ENCODE measurements around the gene ST3GAL3. TPM values are rescaled to one million over a fixed set of nuclear protein-coding genes. Genes with fewer than 3 reads are reported as not detected.

Gene ST3GAL3
- total RNA-seq: 10 to 100 TPM; 21.8 to 23.7 TPM

GRCh38 chr1:43707190-43708001 lies at the start of gene ST3GAL3:
TSS of gene ST3GAL3 (plus strand) at chr1:43707536. CDS start at chr1:43736263, 28,727 bp downstream.
- peak; percentile 97 for ATAC-seq (replicated peaks)

GRCh38 chr1:43659212-43660166 lies 47.8 kb upstream of the ST3GAL3 start:
- no peaks in the 10 kb centered on the region for H3K27me3 Mint-ChIP-seq
- H3K36me3 Mint-ChIP-seq (ENCODE audit: low read depth): peaks cover 100% of the 10 kb centered on the region
- H3K4me1 Mint-ChIP-seq: peaks cover 16% of the 10 kb centered on the region

More at GRCh38 chr1:43707190-43708001, at the start of gene ST3GAL3:
- Mint-ChIP-seq H3K27ac (peak within 1 kb of the TSS; percentile 75), H3K4me3 (peak within 1 kb of the TSS; percentile 89), H3K36me3 (ENCODE audit: low read depth) (peaks cover 24% of the 10 kb centered on the region), H3K9me3 (no peaks in the 10 kb centered on the region), H3K27me3 (no peaks in the 10 kb centered on the region), H3K4me1 (peaks cover 27% of the 10 kb centered on the region)

GRCh38 chr1:43660355-43660754 lies 47.0 kb upstream of the ST3GAL3 start:
- peak overlapping the region; percentile 56 for H3K27ac Mint-ChIP-seq
- peaks cover 16% of the 10 kb centered on the region for H3K4me1 Mint-ChIP-seq
- no peak overlapping the region for H3K4me3 Mint-ChIP-seq
- no peak for ATAC-seq (replicated peaks)
- no peaks in the 10 kb centered on the region for H3K9me3 Mint-ChIP-seq
- peaks cover 100% of the 10 kb centered on the region for H3K36me3 Mint-ChIP-seq (ENCODE audit: low read depth)
- no peaks in the 10 kb centered on the region for H3K27me3 Mint-ChIP-seq

More at GRCh38 chr1:43659212-43660166, 47.8 kb upstream of the ST3GAL3 start:
- no peak overlapping the region for H3K4me3 Mint-ChIP-seq
- H3K27ac Mint-ChIP-seq: no peak overlapping the region
- ATAC-seq (replicated peaks): no peak
- no peaks in the 10 kb centered on the region for H3K9me3 Mint-ChIP-seq

GRCh38 chr1:43664369-43664768 lies 43.0 kb upstream of the ST3GAL3 start:
- Mint-ChIP-seq H3K9me3 (no peaks in the 10 kb centered on the region), H3K4me3 (no peak overlapping the region), H3K27me3 (no peaks in the 10 kb centered on the region), H3K4me1 (peaks cover 20% of the 10 kb centered on the region), H3K36me3 (ENCODE audit: low read depth) (peaks cover 100% of the 10 kb centered on the region), H3K27ac (peak overlapping the region; percentile 67)
- ATAC-seq (replicated peaks): peak; percentile 55

GRCh38 chr1:43666608-43667007 lies 40.7 kb upstream of the ST3GAL3 start:
- Mint-ChIP-seq H3K9me3 (no peaks in the 10 kb centered on the region), H3K4me3 (no peak overlapping the region), H3K4me1 (peaks cover 11% of the 10 kb centered on the region), H3K27me3 (no peaks in the 10 kb centered on the region), H3K36me3 (ENCODE audit: low read depth) (peaks cover 100% of the 10 kb centered on the region), H3K27ac (no peak overlapping the region)
- no peak for ATAC-seq (replicated peaks)

- Mint-ChIP-seq H3K36me3 (ENCODE audit: low read depth) (peaks cover 98% of the 10 kb centered on the region), H3K27me3 (no peaks in the 10 kb centered on the region), H3K4me1 (peaks cover 8% of the 10 kb centered on the region), H3K27ac (no peak overlapping the region), H3K4me3 (no peak overlapping the region), H3K9me3 (no peaks in the 10 kb centered on the region)
- ATAC-seq (replicated peaks): no peak
Observed at GRCh38 chr1:43668956-43669355, 38.4 kb upstream of the ST3GAL3 start.

- Mint-ChIP-seq H3K4me3 (no peak overlapping the region), H3K9me3 (no peaks in the 10 kb centered on the region), H3K27ac (no peak overlapping the region), H3K4me1 (peaks cover 4% of the 10 kb centered on the region), H3K36me3 (ENCODE audit: low read depth) (peaks cover 98% of the 10 kb centered on the region), H3K27me3 (no peaks in the 10 kb centered on the region)
- no peak for ATAC-seq (replicated peaks)
Observed at GRCh38 chr1:43669878-43670277, 37.5 kb upstream of the ST3GAL3 start.

GRCh38 chr1:43671193-43671592 lies 36.1 kb upstream of the ST3GAL3 start:
- H3K4me3 Mint-ChIP-seq: no peak overlapping the region
- ATAC-seq (replicated peaks): no peak
- H3K9me3 Mint-ChIP-seq: no peaks in the 10 kb centered on the region
- no peaks in the 10 kb centered on the region for H3K27me3 Mint-ChIP-seq
- H3K27ac Mint-ChIP-seq: peak overlapping the region; percentile 56
- peaks cover 98% of the 10 kb centered on the region for H3K36me3 Mint-ChIP-seq (ENCODE audit: low read depth)
- H3K4me1 Mint-ChIP-seq: peaks cover 8% of the 10 kb centered on the region

GRCh38 chr1:43671626-43672330 lies 35.6 kb upstream of the ST3GAL3 start:
- Mint-ChIP-seq H3K27ac (peak overlapping the region; percentile 56), H3K36me3 (ENCODE audit: low read depth) (peaks cover 95% of the 10 kb centered on the region), H3K27me3 (no peaks in the 10 kb centered on the region), H3K9me3 (no peaks in the 10 kb centered on the region), H3K4me3 (no peak overlapping the region), H3K4me1 (peaks cover 8% of the 10 kb centered on the region)
- no peak for ATAC-seq (replicated peaks)

- Mint-ChIP-seq H3K9me3 (no peaks in the 10 kb centered on the region), H3K36me3 (ENCODE audit: low read depth) (peaks cover 95% of the 10 kb centered on the region), H3K27ac (no peak overlapping the region), H3K4me1 (peaks cover 8% of the 10 kb centered on the region), H3K4me3 (no peak overlapping the region), H3K27me3 (no peaks in the 10 kb centered on the region)
- no peak for ATAC-seq (replicated peaks)
Observed at GRCh38 chr1:43673261-43673660, 34.1 kb upstream of the ST3GAL3 start.

GRCh38 chr1:43678940-43679339 lies 28.4 kb upstream of the ST3GAL3 start:
- Mint-ChIP-seq H3K9me3 (no peaks in the 10 kb centered on the region), H3K4me3 (no peak overlapping the region), H3K27me3 (no peaks in the 10 kb centered on the region), H3K36me3 (ENCODE audit: low read depth) (peaks cover 79% of the 10 kb centered on the region), H3K4me1 (peaks cover 9% of the 10 kb centered on the region), H3K27ac (peak overlapping the region; percentile 74)
- ATAC-seq (replicated peaks): no peak

- H3K27ac Mint-ChIP-seq: no peak overlapping the region
- no peaks in the 10 kb centered on the region for H3K4me1 Mint-ChIP-seq
- H3K36me3 Mint-ChIP-seq (ENCODE audit: low read depth): peaks cover 82% of the 10 kb centered on the region
- no peaks in the 10 kb centered on the region for H3K9me3 Mint-ChIP-seq
- ATAC-seq (replicated peaks): no peak
- no peak overlapping the region for H3K4me3 Mint-ChIP-seq
- H3K27me3 Mint-ChIP-seq: no peaks in the 10 kb centered on the region
Observed at GRCh38 chr1:43683560-43683959, 23.8 kb upstream of the ST3GAL3 start.

- H3K9me3 Mint-ChIP-seq: no peaks in the 10 kb centered on the region
- H3K27ac Mint-ChIP-seq: peak overlapping the region; percentile 62
- H3K27me3 Mint-ChIP-seq: no peaks in the 10 kb centered on the region
- no peaks in the 10 kb centered on the region for H3K4me1 Mint-ChIP-seq
- no peak for ATAC-seq (replicated peaks)
- peaks cover 97% of the 10 kb centered on the region for H3K36me3 Mint-ChIP-seq (ENCODE audit: low read depth)
- no peak overlapping the region for H3K4me3 Mint-ChIP-seq
Observed at GRCh38 chr1:43686801-43687200, 20.5 kb upstream of the ST3GAL3 start.
